Bronchial epithelial cell (primary cell): ENCODE measurements around the gene STK11IP. TPM values are rescaled to one million over a fixed set of nuclear protein-coding genes. Genes with fewer than 3 reads are reported as not detected.

ENCODE experiments used
- DNase-seq: peaks from one replicate; pipeline ENCODE4 v3.0.0-alpha.2; 2010; ENCODE audit warnings: low read depth
- FAIRE-seq: peaks from 2 replicates; lab custom pipeline; 2011; peaks lifted over from hg19 to GRCh38; lab: Jason Lieb, UNC
- H3K27me3 ChIP-seq: 2 replicates; pipeline ENCODE4 v1.5.1; 2011; ENCODE audit warnings: low read length; ENCODE audit not compliant: control insufficient read depth, insufficient read depth
- H3K36me3 ChIP-seq: 2 replicates; pipeline ENCODE4 v1.5.1; 2011; ENCODE audit warnings: low read length; ENCODE audit not compliant: control insufficient read depth, insufficient read depth
- H3K4me3 ChIP-seq: 2 replicates; pipeline ENCODE4 v1.5.1; 2011; ENCODE audit warnings: mild to moderate bottlenecking, low read depth, low read length, control low read depth
- total RNA-seq: library from RNA; depleted of rRNA; stranded (reverse); fragments of >200 nt; gene quantifications from 2 replicates; pipeline ENCODE4 v1.2.1, GENCODE V29; 2014
- TF ChIP-seq, protein P1 (sequence below): IDR thresholded peaks from 2 replicates; pipeline ENCODE4 v1.5.1; 2011; ENCODE audit warnings: mild to moderate bottlenecking, moderate library complexity, low read length, control low read depth, inconsistent platforms; ENCODE audit not compliant: insufficient read depth, severe bottlenecking

The STK11IP gene
- total RNA-seq, 1 donor from 2014 or later = 11.3 TPM

DNA sequence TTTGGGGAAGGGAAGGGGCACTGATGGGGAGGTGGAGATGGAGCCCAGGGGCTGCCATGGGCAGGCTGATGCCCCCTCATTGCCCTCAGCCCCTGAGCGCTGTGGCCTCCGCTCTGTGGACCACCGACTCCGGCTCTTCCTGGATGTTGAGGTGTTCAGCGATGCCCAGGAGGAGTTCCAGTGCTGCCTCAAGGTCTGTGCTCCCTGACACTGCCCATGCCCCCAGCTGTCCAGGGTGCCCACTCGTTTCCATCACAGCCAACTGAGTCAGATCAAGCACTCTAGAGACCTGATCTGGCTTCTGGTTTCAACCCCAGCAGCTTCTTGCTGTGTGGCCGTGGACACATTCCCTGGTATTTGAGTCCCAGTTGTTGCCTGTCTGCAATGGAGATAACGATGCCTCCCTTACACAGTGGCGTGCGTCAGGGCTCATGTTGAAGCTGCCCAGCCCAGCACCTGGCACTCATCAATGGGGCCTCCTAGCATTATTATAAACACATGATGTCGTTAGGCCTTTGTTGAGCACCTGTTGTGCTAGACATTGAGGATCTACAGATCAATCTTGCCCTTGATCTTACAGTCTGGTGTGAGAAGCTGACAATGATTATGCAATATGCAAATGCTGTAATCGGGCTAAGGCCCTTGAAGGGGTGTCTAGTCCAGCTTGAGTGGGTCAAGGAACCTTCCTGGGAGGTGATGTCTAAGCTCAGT, 14.4 kb downstream of the STK11IP start:
- FAIRE-seq = no peak
- no peak for DNase-seq
- Histone ChIP-seq H3K4me3 (no peak overlapping the region), H3K36me3 (peaks cover 25% of the 10 kb centered on the region), H3K27me3 (no peaks in the 10 kb centered on the region)
- TF ChIP-seq, protein P1, sequence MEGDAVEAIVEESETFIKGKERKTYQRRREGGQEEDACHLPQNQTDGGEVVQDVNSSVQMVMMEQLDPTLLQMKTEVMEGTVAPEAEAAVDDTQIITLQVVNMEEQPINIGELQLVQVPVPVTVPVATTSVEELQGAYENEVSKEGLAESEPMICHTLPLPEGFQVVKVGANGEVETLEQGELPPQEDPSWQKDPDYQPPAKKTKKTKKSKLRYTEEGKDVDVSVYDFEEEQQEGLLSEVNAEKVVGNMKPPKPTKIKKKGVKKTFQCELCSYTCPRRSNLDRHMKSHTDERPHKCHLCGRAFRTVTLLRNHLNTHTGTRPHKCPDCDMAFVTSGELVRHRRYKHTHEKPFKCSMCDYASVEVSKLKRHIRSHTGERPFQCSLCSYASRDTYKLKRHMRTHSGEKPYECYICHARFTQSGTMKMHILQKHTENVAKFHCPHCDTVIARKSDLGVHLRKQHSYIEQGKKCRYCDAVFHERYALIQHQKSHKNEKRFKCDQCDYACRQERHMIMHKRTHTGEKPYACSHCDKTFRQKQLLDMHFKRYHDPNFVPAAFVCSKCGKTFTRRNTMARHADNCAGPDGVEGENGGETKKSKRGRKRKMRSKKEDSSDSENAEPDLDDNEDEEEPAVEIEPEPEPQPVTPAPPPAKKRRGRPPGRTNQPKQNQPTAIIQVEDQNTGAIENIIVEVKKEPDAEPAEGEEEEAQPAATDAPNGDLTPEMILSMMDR = no peak

DNA sequence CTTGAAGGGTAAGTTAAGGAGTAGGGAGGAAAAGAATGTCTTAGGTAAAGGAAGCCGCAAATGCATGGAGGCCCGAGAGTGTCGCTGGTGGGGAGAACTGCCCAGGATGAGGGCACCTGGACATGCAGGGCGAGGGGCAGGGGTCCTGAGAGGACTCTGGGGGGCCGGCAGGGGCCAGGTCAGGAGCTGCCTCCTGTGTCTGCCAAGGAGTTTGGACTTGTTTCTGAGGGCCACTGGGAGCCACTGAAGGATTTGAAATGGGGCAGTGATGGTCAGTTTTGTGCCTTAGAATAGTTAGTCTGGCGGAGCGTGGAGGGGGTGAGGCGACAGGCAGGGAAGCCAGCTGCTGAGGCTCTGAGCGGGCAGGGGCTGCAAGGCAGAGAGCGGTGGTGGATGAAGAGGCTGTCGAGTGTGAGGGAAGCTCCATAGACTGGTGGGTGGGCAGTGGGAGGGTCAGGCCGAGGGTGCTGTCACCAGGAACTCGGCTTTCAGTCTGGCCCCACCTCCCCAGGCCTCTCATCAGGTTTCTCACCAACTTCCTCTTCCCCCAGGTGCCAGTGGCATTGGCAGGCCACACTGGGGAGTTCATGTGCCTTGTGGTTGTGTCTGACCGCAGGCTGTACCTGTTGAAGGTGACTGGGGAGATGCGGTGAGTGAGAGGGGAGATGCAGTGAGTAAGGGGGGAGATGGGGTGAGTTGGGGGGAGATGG, 15.1 kb downstream of the STK11IP start:
- FAIRE-seq (no peak), DNase-seq (no peak)
- TF ChIP-seq, protein P1 = no peak
- Histone ChIP-seq H3K36me3 (peaks cover 24% of the 10 kb centered on the region), H3K27me3 (no peaks in the 10 kb centered on the region), H3K4me3 (no peak overlapping the region)

DNA sequence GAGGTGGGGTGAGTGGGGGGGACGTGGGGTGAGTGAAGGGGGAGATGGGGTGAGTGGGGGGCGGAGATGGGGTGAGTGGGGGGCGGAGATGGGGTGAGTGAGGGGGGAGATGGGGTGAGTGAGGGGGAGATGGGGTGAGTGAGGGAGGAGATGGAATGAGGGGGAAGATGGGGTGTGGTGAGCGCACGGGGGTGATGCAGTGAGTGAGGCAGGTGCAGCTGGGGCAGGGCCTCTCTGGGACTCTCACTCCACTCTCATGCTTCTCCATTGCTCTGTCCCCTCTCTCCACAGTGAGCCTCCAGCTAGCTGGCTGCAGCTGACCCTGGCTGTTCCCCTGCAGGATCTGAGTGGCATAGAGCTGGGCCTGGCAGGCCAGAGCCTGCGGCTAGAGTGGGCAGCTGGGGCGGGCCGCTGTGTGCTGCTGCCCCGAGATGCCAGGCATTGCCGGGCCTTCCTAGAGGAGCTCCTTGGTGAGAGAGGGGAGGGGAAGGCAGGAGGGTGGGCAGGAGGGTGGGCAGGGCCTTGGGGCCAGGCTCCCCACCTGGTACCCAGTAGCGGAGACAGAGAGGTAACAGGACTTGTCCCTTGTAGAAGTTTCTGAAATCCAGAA, 15.9 kb downstream of the STK11IP start:
- no peaks in the 10 kb centered on the region for H3K27me3 ChIP-seq
- DNase-seq (no peak), FAIRE-seq (no peak)
- H3K4me3 ChIP-seq = no peak overlapping the region
- H3K36me3 ChIP-seq = peaks cover 23% of the 10 kb centered on the region
- TF ChIP-seq, protein P1 = no peak

DNA sequence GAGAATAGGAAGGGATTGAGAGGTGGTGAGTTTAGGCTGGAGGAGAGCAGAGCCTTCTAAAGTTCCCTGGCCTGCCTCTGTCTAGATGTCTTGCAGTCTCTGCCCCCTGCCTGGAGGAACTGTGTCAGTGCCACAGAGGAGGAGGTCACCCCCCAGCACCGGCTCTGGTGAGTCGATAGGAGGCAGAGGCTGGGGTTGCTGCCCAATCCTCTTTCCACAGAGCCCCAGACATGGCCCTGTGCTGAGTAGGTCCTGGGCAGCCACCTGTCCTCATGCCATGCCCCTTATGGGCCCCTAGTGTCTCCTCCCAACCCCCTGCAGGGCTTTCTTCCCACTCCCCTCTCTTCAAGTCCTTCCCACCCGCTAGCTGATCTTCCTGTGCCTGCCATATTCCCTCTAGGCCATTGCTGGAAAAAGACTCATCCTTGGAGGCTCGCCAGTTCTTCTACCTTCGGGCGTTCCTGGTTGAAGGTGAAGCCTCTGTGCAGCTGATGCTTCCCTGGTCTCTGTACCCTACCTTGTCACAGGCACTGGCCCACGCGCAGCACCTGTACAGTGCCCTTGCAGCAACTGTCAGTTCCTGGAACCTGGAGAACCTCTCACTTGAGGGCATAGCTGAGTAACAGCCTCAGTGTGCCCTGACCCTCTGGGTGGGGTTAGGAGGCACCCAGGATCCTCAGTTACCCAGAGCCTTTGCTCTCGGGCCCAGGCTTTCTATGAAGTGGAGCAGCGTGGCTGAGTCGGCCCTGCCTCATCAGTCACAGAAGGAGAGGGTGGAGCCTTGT, 16.6 kb downstream of the STK11IP start:
- DNase-seq (no peak), FAIRE-seq (peak; percentile 66)
- TF ChIP-seq, protein P1 = no peak
- H3K4me3 ChIP-seq = no peak overlapping the region
- H3K36me3 ChIP-seq = peaks cover 21% of the 10 kb centered on the region
- no peaks in the 10 kb centered on the region for H3K27me3 ChIP-seq

DNA sequence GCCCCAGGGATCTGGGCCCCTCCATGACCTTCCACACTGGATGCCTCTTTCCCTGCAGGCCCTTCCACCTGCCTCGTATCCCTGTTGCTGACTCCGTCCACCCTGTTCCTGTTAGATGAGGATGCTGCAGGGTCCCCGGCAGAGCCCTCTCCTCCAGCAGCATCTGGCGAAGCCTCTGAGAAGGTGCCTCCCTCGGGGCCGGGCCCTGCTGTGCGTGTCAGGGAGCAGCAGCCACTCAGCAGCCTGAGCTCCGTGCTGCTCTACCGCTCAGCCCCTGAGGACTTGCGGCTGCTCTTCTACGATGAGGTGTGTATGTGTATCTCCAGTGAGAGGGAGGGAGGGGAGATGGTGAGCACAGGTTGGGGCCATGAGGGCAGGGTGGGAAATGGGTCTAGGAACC, 17.4 kb downstream of the STK11IP start:
- DNase-seq (no peak), FAIRE-seq (no peak)
- H3K36me3 ChIP-seq = peaks cover 21% of the 10 kb centered on the region
- H3K27me3 ChIP-seq = no peaks in the 10 kb centered on the region
- TF ChIP-seq, protein P1 = no peak
- no peak overlapping the region for H3K4me3 ChIP-seq
